ENCODE results near the gene TSPAN14. TPM values are rescaled to one million over a fixed set of nuclear protein-coding genes. Genes with fewer than 3 reads are reported as not detected.

The TSPAN14 gene
- total RNA-seq, 1 experiment from 2014 or later, result 46.8 TPM

- H2BK20ac ChIP-seq (ENCODE audit: low read depth, low read length, poor library complexity, severe bottlenecking), result no peak overlapping the region
- WGBS (ENCODE audit: extremely low coverage, insufficient read length, low lambda C conversion rate), result no CpG with 5 or more reads among the region's 4 CpGs
- no peak for DNase-seq
- no peaks in the 10 kb centered on the region for H3K79me1 ChIP-seq (ENCODE audit: insufficient read depth, low read depth, low read length, poor library complexity, severe bottlenecking)
- H3K4me2 ChIP-seq (ENCODE audit: insufficient read depth, insufficient read length, low read length), result no peak overlapping the region
- no peak overlapping the region for H4K8ac ChIP-seq (replicated peaks; ENCODE audit: insufficient read length, low read depth, low read length)
- no peak overlapping the region for H2AFZ ChIP-seq (ENCODE audit: low read length)
- no peak overlapping the region for H3T11ph ChIP-seq (ENCODE audit: low read length)
- Mint-ChIP-seq H3K36me3 (ENCODE audit: insufficient read depth in 1 of 3, low read depth in 3 of 3) (no peaks in the 10 kb centered on the region; a peak in 1 of 7 replicates), H3K27ac (no peak overlapping the region), H3K27me3 (ENCODE audit: low read depth) (peaks cover 11% of the 10 kb centered on the region), H3K4me3 (no peak overlapping the region), H3K9me3 (no peaks in the 10 kb centered on the region; a peak in 1 of 5 replicates), H3K4me1 (peaks cover 0 to 4% of the 10 kb centered on the region in 2 experiments; a peak in 1 of 4 replicates)
- no peaks in the 10 kb centered on the region for H3K23me2 ChIP-seq (ENCODE audit: insufficient read length, low read depth, low read length, poor library complexity, severe bottlenecking)
- no peak overlapping the region for H3K27ac ChIP-seq (ENCODE audit: insufficient read length, low read depth, low read length)
- H4K20me1 ChIP-seq (ENCODE audit: control insufficient read depth, insufficient read depth, insufficient read length), result peaks cover 2% of the 10 kb centered on the region
- H4K5ac ChIP-seq (ENCODE audit: insufficient read length, low read depth, low read length), result no peak overlapping the region
- H2AK5ac ChIP-seq (ENCODE audit: insufficient read length, low read length), result no peak overlapping the region
- H3K14ac ChIP-seq (ENCODE audit: insufficient read depth, low read length), result no peak overlapping the region
- H3K9ac ChIP-seq (ENCODE audit: extremely low read depth, insufficient read length, low read length), result no peak overlapping the region
- H4K91ac ChIP-seq (ENCODE audit: insufficient read length, low read depth, low read length), result no peak overlapping the region
- no peak overlapping the region for H3K4ac ChIP-seq (ENCODE audit: low read depth, low read length)
- H3K27me3 ChIP-seq (ENCODE audit: insufficient read depth, low read length), result no peaks in the 10 kb centered on the region
- H2BK12ac ChIP-seq (ENCODE audit: insufficient read length, low read depth, low read length), result no peak overlapping the region
- no peaks in the 10 kb centered on the region for H3K79me2 ChIP-seq (ENCODE audit: insufficient read depth, low read length)
- no peaks in the 10 kb centered on the region for H3K4me1 ChIP-seq (ENCODE audit: insufficient read depth, low read length)
- no peak for TF ChIP-seq CTCF (conservative IDR thresholded peaks at IDR 0.05)
- H3K9me3 ChIP-seq (ENCODE audit: control insufficient read depth, low read depth, low read length), result no peaks in the 10 kb centered on the region
- no peak overlapping the region for H2BK120ac ChIP-seq (ENCODE audit: low read depth, low read length, poor library complexity, severe bottlenecking)
- no peak overlapping the region for H3K18ac ChIP-seq (ENCODE audit: insufficient read length, low read depth, low read length)
- no peak overlapping the region for H3K23ac ChIP-seq (ENCODE audit: insufficient read length, low read depth, low read length)
- no peak overlapping the region for H2BK15ac ChIP-seq (ENCODE audit: low read depth, low read length)
- no peak overlapping the region for H2BK5ac ChIP-seq (ENCODE audit: insufficient read length, low read length)
- no peak overlapping the region for H3K56ac ChIP-seq (ENCODE audit: insufficient read length, low read depth, low read length)
Observed at GRCh38 chr10:80542053-80542452, 87.9 kb downstream of the TSPAN14 start.
